ENCODE data around the gene C1orf174.

Gene C1orf174

DNA sequence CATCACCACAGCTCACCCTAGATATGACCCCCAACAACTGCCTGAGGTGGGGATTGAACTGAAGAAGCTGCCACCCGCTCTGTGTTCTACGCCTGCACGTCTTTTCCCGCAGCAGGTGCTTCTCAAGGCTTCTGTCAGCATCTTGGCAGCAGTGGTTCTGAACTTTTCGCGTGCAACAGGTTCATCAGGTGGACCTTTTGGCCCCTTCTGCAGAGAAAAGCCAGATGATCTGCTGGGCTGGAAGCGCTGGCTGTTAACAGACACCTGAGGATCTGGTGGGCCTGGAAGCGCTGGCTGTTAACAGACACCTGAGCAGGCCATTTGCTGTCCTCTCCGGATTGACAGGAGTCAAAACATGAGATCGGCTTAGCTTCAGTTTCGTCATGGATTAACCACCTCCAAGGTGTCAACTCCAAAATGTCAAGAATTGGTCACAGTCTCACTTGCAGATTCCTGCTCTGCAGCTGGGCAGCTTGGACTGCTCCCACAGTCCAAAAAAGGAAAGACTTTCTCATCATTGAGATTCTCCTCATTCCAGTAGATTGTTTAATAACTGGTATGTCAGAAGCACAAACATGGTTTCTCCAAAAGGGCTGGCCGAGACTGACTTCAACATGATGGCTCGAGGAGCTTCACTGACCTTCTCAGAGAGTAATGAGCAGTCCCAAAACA lies 4.7 kb downstream of the C1orf174 start:
- no peak for DNase-seq (ENCODE audit: low read depth)

DNA sequence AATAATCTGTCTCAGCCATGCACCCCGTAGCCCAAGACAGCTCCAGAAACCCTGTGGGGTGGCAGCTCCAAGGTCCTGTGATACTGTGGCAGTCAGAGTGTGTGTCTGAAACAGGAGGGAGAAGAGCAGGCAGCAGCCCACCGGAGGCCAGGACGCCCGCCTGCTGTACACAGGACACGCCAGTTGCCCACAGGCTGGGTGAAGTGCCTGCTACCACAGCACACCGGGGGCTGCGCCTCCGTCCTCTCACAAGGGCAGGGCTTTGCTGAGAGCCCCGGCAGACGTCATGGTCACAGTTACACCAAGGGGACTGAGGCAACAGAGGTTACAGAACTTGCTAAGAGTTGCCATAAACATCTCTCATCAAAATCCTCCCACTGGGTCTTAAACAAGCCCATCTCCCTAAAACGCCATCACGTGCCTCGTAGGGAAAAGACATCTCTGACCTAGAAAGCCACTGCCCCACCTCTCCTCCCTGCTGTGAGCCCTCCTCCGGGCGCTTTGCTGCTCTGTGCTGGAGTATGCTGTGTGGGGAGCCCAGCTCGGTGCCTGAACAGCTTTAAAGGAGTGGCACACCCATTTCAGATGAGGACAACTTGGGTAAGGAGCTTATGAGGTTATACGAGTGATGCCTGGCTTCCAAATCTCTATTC lies 5.3 kb downstream of the C1orf174 start:
- DNase-seq (ENCODE audit: low read depth) = no peak

DNA sequence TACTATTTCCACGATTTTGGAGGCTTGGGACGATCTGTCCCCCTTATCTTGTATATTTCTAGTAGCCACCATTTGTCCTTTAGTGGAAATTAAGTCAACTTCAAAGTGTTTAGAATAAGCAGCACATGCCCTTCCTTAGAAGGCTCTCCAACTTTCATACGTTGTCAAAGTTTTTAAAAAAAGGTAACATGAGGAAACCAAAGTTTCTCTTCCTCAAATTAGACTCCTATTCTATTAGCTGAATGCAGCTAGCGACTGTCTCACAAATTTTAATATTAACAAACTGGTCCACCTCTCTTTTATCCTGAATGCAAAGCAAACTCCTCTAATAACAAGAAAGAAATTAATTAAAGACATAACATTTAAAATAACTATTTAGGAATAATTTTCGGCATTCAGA lies 6.9 kb downstream of the C1orf174 start:
- DNase-seq (ENCODE audit: low read depth) = no peak

DNA sequence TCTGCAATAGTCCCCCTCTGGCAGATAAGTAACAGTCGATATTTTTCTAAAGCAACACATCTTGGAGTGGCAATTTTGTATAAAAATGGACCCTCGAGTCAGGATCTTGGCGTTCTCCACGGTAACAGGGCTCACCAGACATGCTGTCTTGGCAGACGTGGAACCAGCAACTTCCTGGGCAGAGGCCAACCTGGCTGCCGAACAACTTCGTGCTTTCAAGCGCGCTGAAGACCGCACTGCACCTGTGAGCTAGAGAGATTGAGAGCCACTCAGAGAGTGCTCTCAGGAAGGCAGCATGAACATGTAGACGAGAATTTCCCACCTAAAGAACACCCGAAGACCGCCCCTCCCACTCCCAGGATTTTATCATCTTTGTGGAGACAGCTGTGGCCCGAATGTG lies 7.3 kb downstream of the C1orf174 start:
- no peak for DNase-seq (ENCODE audit: low read depth)

DNA sequence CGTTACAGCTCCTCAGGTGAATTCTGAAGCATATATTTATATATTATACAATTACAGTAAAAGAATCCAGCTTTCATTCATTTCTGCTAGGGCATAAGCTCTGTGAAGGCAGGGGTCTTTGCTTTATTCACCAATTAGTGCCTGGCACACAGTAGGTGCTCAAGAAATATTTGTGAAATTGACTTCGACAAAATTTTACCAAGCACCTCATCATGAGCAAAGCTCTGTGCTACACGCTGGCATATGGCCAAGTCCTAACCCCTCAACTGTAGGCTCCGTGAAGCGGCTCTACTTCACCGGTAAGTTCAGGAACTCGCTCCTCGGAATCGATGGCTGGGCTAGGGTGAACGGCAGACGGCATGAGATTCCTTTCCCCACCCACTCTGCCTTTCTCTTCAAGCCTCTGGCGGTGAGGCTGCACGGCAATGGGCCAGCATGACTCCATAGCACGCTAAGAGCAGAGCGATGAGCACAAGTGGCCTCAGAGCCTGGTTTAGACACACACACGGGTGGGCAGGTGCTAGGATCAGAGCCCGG lies 8.7 kb downstream of the C1orf174 start:
- DNase-seq (ENCODE audit: low read depth) = no peak

DNA sequence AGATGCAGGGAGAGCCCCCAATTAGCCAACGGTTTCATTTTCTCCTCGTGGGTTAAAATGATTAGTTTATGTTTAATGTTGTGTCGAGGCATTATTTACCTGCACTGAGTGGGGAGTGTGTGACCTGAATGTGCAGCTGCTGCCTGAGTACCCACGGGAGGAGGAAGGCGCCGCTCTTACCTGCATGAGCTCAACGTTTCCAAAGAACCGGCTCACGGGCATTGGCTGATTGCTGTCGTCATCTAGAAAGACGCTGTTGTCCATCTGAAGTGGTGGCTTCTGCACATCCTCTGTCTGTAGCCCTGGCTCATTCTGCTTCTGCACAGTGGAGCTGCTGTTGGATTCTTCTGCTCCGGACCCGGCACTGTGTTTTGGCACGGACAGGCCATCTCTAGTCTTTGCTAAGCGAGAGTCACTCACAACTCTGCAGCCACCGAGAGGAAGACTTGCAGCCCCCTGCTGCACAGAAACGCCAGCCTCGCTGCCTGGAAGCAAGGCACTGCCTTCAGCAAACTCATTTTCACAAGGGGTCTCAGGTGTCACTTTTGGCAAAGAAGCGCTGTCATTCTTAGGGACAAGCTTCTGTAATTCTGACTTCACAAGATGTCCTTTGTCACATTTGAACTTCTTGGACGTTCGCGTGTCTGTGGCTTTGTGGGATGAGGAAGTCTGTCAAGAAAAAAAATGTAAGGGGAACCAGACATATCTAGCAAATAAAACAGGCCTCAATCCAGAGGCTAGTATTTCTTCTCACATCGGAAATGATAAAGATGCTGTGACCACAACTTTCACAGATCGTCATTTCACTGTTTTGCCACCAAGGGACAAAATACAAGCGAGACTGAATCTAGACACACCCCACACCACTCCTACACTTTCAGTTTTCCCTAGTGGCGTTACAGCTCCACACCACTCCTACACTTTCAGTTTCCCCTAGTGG lies 9.4 kb downstream of the C1orf174 start:
- no peak for DNase-seq (ENCODE audit: low read depth)

DNA sequence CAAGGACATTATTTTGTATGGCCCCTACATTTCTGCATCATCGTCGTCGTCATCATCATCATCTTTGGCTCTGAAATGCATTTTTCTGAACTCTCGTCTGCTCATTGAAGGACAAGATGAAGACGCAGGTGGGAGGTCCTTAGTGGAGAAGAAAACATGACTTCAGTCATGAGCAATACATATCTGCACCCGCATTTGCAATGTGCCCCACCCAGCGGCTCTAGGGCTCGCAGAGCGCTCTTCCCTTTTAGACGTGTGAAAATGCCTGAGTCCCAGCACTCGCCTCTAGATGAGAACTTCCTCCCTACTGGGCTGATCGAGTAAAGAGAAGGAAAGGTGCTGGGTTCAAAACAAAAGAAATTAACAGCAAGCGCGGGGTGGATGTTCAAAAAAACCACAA lies 10.1 kb downstream of the C1orf174 start:
- DNase-seq (ENCODE audit: low read depth) = no peak

DNA sequence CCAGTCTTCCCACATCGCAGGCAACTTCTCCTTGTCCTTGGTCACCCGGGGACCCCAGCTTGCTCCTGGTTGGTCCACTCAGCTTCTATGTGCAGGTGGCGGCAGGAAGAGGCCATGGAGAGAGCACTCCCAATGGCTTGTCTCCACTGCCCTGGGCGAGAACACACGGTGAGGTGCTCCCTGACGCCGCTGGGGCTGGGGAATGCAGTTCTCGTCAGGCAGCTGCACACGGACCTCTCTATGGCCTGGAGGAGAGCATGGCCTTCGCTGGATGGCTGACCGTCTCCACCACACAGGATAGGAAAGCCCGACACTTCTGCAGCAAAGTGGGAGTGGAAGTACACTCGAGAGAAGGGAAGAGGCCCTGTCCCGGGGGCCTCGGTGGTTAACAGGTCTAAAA lies 11.8 kb downstream of the C1orf174 start:
- no peak for DNase-seq (ENCODE audit: low read depth)

DNA sequence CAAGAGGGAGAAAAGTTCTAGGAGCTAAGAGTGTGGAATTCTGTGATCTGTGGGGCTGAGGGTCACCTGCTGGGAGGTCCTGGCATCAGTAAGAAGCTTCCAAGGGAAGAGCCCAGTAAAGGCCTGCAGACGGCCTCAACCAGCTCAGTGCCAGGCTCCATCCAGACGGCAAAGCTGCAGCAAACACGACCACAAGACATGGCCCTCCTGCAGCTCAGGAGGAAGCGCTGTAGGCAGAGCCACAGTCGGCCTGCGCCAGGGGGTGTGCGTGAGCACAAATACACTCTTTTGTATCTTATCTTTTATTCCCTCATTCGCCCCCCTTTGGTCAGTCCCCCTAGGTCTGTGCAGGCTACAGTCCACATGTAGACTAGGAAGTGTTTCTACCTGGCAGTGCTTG lies 13.4 kb downstream of the C1orf174 start:
- no peak for DNase-seq (ENCODE audit: low read depth)

DNA sequence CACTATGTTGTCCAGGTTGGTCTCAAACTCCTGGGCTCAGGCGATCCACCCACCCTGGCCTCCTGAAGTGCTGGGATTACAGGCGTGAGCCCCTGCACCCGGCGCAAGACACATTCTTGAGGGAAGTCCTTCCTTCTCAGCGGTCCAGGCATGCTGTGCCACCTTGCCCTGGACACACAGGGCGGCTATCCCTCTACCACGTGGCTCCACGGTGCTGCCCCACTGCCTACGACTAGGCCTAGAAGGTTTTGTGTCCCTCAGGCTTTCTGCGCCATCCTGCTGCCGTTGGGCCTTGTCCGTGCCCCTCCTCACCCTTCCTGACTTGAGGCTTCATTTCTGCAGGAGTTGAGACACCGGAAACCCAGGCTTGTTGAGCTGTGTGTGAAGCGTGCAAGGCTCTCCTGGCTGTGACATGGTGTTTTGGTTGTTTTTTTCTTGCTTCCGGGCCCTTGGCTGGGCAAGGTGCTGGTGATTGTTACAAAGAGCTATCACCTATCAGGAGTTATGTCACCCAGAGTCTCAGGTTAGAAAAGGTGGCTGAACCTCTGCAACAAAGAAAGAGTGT lies 13.9 kb downstream of the C1orf174 start:
- no peak for DNase-seq (ENCODE audit: low read depth)

DNA sequence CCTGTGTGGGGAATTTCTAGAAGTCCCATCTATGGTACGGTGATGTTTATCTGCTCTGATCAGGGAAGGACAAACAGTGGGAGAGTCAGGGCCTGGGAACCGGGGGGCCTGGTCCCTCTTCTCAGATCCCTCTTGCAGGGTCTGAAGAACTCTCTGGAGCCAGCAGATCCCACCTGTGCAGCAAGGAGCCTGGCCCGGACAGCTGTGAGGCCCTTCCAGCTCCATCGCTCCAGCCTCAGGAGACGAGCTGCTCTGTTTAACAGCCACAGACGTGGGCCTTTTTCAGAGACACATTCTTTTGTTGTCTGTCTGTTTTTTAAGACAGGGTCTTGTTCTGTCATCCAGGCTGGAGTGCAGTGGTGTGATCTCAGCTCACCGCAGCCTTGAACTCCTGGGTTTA lies 14.5 kb downstream of the C1orf174 start:
- DNase-seq (ENCODE audit: low read depth) = no peak

DNA sequence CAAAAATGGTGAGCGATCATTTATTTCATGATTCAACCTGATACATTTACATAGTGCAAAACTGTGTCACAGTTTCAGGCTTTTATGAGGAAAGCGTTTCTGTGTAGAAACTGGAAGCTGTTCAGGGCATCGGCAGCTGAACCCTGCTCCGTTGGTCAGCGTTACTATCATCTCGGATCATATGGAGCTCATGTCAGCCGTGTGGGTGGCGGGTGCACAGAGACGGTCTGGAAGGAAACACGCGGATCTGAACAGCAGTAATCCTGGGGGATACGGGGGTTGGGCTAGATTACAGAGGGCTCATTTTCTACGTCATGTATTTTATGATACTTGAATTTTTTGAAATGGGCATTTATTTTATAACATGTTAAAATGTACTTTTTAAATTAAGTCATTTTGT lies 15.1 kb downstream of the C1orf174 start:
- DNase-seq (ENCODE audit: low read depth) = no peak

DNA sequence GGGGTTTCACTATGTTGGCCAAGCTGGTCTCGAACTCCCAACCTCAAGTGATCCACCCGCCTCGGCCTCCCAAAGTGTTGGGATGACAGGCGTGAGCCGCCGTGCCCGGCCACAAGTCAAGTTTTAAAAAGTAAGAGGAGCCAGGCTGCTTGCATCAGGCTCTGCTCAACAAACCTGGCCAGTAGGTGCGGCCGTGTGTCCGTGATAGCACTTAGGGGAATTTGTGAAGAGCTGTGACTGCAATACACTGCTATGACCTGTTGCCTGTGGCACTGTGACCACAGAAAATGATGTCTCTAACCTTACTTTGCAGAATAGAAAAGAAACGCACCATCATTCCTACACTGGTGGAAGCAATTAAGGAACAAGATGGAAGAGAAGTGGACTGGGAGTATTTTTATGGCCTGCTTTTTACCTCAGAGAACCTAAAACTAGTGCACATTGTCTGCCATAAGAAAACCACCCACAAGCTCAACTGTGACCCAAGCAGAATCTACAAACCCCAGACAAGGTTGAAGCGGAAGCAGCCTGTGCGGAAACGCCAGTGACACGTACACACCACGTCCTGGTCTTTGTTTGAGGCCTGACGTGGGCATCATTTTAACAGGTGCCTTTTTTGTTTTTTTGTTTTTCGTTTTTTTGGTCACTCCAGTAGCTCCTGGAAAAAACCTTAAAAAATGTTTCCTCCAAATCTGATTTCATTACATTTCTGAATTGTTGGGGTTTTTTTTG lies 16.7 kb downstream of the C1orf174 start:
- DNase-seq (ENCODE audit: low read depth) = no peak

DNA sequence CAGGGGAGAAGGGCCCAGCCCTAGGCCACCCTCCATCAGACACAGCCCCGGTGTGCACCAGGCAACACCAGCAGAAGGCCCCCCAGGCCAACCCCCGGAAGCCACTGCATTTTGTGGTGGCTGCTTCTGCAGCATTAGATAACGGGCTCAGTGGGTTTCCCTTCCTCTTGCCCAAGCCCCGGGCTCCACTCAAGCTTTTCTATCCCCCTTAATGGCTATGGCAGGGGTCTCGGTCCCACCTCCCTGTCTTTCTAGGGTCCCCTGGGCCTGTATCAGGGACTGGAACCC lies 18.9 kb downstream of the C1orf174 start:
- no peak for DNase-seq (ENCODE audit: low read depth)

DNA sequence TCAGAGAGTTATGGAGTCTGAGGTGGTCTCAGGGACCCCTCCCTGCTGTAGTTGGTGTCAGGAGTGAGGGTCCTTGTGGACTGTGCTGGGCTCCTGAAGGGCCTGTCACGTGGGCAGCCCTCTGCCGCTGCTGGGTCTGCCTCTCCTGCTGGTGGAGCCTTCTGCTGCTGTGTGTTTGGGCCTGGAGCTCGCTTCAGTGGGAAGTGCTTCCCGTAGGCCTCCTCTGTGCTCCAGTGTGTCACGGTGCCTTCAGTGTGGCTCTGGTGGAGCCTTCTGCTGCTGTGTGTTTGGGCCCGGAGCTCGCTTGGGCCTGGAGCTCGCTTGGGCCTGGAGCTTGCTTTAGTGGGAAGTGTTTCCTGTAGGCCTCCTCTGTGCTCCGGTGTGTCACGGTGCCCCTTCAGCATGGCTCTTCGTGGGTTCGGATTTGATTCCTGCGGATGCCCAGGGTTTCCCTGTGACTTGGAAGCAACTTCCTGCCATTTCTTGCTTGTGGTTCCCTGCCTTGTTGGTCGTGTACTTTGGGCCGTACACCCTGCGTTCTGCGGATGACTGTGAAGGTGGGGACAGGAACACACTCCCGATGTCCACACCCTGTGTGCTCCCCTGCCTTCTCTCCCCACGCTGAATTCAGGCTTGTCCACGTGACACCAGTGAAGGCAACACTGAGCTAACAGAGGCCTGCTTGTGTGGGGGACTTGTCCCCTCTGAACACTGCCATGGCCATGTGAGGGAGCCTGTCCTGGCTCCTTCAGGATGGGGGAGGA lies 19.5 kb downstream of the C1orf174 start:
- no peak for DNase-seq (ENCODE audit: low read depth)

DNA sequence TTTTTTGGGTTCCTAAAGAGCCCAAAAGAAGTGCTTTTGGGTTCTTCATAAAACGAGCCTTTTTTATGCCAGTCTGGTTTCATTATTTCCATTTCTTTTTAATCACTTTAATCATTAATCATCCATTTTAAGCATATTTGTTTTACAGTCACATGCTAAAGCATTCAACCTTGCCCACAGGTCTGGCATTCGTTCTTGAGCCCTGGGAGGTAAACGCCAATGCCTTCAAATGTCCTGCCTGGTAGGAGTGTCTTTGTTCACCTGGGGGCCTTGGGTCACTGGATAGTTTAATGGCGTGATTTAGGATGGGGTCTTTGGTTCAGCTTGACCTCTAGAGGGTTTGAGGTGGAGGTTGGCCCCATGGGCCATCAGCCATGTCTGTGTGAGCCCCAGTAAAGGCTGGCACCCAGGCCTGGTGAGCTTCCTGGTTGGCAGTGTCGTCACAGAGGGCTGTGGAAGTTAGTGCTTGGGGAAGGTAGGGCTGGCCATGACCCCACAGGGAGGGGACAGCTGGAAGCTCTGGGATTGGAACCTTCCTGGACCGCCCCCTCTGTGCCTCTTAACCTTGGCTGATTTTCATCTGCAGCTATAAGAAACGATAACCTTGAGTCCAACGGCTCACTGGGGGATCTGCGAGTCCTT lies 20.2 kb downstream of the C1orf174 start:
- DNase-seq (ENCODE audit: low read depth) = no peak

DNA sequence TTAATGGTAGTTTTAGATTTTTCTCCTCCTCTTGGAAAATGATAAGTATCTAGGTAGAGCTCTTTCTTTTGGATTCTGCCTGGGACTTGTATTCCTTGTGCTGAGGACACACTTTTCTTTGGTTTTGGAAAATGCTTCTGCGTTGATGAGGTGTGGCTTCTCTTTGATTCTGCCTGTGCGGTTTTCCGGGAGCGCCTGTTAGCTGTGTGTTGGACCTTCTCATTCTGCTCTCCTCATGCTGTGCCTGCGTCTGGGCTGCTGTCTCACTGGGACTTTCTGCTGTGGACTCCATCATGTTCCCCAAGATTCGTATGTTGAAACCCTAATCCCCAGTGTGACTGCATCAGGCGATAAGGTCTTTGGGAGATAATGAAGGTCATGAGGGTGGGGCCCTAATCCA lies 21.0 kb downstream of the C1orf174 start:
- no peak for DNase-seq (ENCODE audit: low read depth)

DNA sequence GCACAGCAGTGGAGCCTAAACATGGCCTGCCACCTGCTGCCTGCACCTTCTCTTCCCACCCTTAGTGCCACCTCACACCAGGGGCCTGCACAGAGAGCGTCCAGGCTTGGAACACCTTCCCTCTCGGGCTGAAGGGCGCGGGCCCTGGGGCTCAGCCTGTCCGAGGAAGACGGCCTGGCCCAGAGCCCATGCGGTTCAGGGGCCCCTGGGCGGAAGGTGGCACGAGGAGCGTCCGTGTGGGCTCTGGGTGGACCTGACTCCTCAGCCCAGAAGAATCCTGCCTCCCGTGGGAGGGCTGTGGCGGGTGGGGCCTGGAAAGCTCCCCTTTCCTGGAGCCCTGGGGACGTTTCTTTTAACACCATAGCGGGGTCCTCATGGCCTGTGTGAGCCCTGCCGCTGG lies 23.4 kb downstream of the C1orf174 start:
- DNase-seq (ENCODE audit: low read depth) = no peak

DNA sequence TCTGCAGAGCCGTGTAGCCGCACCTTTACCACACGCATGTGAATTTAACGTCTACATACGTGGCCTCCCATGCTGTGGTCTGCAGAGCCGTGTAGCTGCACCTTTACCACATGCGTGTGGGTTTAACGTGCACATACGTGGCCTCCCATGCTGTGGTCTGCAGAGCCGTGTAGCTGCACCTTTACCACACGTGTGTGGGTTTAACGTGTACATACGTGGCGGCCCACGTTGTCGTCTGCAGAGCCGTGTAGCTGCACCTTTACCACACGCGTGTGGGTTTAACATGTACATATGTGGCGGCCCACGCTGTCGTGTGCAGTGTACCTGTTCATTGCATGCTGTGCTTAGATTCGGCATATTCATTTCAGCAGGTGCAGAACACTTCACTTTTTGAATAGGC lies 25.3 kb downstream of the C1orf174 start:
- DNase-seq (ENCODE audit: low read depth) = no peak

DNA sequence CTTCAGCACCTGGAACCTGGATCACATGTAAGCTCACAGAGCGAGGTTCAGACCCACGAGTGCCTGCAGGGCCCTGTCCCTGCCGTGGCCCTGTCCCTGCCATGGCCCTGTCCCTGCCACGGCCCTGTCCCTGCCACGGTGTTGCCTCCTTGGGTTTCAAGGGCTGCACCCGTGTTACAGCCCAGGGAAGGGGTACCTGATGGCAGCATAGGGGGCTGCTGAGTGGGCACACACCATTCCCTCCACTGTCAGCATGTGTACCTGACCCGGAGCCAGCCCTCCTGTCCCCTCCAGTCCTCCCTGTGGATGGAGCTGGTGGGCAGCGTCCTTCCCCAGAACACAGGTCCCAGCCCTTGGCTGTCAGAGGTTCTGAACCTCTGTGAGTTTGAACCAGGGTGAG lies 27.5 kb downstream of the C1orf174 start:
- no peak for DNase-seq (ENCODE audit: low read depth)

DNA sequence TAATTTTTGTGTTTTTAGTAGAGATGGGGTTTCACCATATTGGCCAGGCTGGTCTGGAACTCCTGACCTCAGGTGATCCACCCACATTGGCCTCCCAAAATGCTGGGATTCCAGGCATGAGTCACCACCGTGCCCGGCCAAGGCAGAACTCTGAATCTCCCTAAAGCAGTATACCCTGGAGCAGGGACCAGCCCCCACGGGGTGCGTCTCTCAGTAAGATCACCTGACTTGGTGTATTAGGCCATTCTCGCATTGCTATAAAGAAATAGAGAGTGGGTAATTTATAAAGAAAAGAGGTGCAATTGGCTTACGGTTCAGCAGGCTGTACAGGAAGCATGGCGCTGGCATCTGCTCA lies 28.6 kb downstream of the C1orf174 start:
- DNase-seq (ENCODE audit: low read depth) = no peak
